Measurements from ENCODE around the gene GPD2. TPM values are rescaled to one million over a fixed set of nuclear protein-coding genes. Genes with fewer than 3 reads are reported as not detected.

Gene GPD2
- total and polyA plus RNA-seq, 7 donors, result 6.3 to 86.6 (median 24.0) TPM

DNA sequence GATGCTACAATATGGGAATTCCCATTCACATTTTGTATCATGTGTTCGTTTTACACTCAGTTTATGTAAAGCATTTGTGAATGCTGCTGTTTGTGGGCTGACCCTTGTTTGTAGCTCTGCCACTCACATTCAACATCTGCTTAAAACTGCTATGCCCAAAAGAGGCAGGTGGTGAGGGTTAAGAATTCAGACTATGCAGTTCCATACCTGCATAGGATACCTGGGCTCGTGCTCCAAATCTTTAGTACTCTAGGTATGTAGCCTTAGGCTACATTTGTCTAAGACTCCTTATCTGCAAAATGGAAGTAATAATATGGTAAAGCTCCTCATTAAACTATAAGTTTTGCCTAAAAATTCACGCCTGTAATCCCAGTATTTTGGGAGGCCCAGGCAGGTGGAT is 199.5 kb downstream of the GPD2 start:
- ATAC-seq, result no peak

More for the DNA sequence above, 199.5 kb downstream of the GPD2 start:
- H3K4me1 ChIP-seq, result no peaks in the 10 kb centered on the region
- 88 to 94% (median 88%) methylated on average over 3 of the region's 3 CpGs for WGBS, 3 donors
- H3K4me3 ChIP-seq, result no peak overlapping the region
- intact Hi-C loops (cut with DNase I), result no loop called here
- no peaks in the 10 kb centered on the region for H3K9me3 ChIP-seq
- no peaks in the 10 kb centered on the region for H3K36me3 ChIP-seq (ENCODE audit: insufficient read depth in 1 of 2, low read depth in 1 of 2)
- no peak overlapping the region for H3K27ac ChIP-seq
- TF ChIP-seq CTCF (IDR thresholded peaks at IDR 0.05), result no peak
- no peaks in the 10 kb centered on the region for H3K27me3 ChIP-seq (ENCODE audit: insufficient read depth in 3 of 3, low read length in 2 of 3)
- no peak for DNase-seq

Other genes starting within 250 kb of the GPD2 start
- 1 to 10 TPM in 2 of 4 donors, under 1 TPM in 2; 0.86 to 2.3 (median 1.3) TPM for gene NR4A2, start 103.7 kb upstream of the GPD2 start, total RNA-seq
- 1 to 10 TPM in 2 of 3 donors, under 1 TPM in 1; 0.31 to 1.4 (median 1.2) TPM for gene NR4A2, start 103.7 kb upstream of the GPD2 start, polyA plus RNA-seq